GM18499 (cell line): ENCODE results near the gene XIRP1.
"Not testable (repeated sequence)": the region's sequence is repeated elsewhere in the genome, so short reads cannot be mapped to it uniquely, and the experiment has no call there.

ENCODE experiments used
- ATAC-seq: cut with Tn5 transposase; IDR thresholded peaks from one replicate; pipeline ENCODE4 v1.9.1; 2021; ENCODE audit warnings: moderate number of reproducible peaks; ENCODE audit not compliant: insufficient read depth, unreplicated experiment

XIRP1 gene, protein sequence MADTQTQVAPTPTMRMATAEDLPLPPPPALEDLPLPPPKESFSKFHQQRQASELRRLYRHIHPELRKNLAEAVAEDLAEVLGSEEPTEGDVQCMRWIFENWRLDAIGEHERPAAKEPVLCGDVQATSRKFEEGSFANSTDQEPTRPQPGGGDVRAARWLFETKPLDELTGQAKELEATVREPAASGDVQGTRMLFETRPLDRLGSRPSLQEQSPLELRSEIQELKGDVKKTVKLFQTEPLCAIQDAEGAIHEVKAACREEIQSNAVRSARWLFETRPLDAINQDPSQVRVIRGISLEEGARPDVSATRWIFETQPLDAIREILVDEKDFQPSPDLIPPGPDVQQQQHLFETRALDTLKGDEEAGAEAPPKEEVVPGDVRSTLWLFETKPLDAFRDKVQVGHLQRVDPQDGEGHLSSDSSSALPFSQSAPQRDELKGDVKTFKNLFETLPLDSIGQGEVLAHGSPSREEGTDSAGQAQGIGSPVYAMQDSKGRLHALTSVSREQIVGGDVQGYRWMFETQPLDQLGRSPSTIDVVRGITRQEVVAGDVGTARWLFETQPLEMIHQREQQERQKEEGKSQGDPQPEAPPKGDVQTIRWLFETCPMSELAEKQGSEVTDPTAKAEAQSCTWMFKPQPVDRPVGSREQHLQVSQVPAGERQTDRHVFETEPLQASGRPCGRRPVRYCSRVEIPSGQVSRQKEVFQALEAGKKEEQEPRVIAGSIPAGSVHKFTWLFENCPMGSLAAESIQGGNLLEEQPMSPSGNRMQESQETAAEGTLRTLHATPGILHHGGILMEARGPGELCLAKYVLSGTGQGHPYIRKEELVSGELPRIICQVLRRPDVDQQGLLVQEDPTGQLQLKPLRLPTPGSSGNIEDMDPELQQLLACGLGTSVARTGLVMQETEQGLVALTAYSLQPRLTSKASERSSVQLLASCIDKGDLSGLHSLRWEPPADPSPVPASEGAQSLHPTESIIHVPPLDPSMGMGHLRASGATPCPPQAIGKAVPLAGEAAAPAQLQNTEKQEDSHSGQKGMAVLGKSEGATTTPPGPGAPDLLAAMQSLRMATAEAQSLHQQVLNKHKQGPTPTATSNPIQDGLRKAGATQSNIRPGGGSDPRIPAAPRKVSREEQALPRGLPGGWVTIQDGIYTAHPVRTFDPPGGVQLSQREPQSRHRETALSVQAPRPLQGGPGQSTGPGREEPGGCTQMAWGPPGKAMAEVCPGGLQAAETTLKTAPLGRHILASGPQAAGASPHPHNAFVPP (N-terminal part only)

DNA sequence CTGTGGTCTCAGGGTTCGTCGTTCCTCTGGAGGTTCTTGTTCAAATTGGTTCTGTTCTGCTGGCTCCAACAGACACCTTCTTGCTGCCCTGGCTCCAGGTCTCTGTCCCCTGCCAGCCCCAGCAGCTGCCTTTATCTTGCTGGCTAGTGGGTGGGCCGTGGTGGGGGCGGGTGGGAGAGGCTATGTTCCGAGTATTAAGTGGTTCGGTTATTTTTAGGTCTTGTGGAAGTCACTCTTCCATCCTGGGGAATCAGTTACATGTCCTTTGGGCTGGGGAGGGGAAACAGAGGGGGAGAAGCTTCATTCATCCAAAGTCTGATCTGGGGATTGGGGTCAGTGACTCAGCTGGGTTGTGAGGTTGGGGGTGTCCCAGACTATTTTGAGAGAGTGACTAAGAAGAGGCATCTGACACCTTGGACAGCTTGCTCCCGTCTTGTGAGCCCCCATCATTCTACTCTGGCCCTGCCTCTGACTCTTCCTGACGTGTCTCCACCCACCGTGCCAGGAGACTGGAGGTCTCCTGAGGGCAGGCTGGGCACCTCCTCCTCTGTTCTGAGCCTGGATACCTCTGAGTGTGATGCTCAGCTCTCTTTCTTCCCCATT is at the start of gene XIRP1:
XIRP1 (minus strand) TSS at position 106 of the 603 bp plus-strand sequence. CDS start 3,150 bp downstream, outside the sequence.
- no peak for ATAC-seq

DNA sequence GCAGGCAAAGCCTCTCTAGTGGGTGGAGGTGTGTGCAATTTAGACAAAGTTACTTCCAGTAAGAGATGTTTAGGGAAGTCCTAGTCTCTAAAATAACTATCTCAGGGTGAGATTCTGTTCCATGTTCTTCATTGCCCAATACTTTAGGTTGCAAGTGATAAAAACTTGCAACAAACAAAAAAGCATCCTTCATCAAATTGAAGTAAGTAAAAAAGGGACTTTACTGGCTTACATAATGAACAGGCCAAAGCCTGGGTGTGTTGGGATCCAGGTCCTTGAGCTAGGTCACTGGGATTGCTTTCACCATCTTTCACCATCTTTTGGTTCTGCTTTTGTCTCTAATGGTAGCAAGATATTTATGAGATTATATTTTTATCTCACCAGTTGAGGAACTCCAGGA is 49.2 kb upstream of the XIRP1 start:
- no peak for ATAC-seq

DNA sequence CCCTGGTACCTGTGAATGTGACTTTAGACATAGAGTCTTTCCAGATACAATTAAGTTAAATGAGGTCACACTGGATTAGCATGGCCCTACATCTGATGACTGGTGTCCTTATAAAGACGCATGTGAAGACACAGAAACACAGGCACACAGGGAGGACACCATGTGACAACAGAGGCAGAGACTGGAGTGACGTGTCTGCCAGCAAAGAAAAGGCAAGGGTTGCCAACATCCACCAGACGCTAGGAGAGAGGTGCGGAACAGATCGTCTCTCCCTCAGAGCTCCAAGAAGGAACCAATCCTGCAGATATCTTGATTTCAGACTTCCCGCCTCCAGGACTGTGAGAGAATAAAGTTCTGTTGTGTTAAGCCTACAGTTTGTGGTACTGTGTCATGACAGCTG is 44.6 kb upstream of the XIRP1 start:
- ATAC-seq = no peak

DNA sequence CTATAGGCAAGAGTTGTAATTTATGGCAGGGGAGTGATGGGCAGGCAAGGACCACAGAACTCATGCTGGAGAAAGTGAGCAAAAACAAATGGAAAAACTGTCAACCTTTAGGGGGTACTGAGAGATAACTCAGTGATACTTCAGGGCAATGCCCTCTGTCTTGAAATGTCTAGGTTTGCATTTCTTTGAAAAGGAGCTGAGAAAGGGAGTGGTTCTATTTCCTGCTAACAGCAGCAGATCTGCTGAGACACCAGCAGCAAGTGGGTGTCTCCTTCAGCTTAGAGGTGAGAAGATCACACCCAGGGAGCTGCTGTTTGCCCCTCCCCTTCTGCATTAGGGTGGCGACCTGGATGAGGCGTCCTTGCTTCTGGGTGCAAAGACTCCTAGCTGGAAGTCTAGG is 42.3 kb upstream of the XIRP1 start:
- no peak for ATAC-seq

DNA sequence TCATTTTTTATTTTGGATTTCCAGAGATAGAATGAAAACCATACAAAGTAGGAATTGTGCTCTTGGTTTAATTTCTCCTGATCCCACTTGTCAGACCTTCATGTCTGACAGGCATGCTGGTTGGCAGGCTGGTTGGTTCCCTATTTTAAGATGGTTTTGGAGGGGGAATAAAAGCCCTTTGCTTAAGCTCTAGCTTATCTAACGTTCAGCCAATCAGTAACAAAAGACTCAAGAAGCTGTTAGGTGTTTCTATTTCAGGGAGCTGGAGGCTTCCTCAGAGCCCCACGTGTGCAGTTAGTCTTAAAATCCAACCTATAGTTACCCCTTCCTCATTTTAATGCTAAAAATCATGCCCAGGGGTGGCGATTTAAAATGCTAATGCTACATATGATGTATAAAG is 40.5 kb upstream of the XIRP1 start:
- no peak for ATAC-seq

DNA sequence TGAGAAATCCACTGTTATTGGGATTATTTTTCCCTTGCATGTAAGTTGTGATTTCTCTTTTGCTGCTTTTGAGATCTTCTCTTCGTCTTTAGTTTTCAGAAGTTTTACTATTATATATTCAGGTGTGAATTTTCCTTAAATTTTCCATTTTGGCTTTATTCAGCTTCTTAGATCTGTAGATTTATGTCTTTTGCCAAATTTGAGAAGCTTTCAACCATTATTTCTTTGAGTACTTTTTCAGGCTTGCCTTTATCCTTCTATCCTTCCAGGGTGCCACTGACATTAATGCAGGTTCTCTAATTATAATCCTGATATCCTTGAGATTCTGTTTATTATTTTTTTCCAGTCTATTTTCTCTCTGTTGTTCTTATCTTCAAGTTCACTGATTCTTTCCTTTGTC is 38.1 kb upstream of the XIRP1 start:
- no peak for ATAC-seq

DNA sequence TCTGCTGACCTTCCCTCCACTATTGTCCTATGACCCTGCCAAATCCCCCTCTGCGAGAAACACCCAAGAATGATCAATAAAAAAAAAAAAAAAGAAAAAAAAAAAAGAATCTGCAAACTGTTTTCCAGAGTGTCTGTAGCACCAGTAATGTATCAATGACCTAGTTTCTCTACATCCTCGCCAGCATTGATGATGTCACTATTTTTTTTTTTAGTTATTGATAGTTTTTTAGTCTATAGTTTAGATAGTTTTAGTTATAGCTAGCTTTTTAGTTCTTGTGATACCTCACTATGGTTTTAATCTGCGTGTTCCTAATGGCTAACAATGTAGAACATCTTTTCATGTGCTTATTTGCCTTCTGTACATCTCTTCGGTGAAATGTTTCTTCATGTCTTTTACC is 36.1 kb upstream of the XIRP1 start:
- ATAC-seq = no peak

DNA sequence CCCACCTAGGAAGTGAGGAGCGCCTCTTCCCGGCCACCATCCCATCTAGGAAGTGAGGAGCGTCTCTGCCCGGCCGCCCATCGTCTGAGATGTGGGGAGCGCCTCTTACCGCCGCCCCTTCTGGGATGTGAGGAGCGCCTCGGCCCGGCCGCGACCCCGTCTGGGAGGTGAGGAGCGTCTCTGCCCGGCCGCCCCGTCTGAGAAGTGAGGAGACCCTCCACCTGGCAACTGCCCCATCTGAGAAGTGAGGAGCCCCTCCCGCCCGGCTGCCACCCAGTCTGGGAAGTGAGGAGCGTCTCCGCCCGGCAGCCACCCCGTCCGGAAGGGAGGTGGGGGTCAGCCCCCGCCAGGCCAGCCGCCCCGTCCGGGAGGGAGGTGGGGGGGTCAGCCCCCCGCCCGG is 35.2 kb upstream of the XIRP1 start:
- not testable (repeated sequence) for ATAC-seq

DNA sequence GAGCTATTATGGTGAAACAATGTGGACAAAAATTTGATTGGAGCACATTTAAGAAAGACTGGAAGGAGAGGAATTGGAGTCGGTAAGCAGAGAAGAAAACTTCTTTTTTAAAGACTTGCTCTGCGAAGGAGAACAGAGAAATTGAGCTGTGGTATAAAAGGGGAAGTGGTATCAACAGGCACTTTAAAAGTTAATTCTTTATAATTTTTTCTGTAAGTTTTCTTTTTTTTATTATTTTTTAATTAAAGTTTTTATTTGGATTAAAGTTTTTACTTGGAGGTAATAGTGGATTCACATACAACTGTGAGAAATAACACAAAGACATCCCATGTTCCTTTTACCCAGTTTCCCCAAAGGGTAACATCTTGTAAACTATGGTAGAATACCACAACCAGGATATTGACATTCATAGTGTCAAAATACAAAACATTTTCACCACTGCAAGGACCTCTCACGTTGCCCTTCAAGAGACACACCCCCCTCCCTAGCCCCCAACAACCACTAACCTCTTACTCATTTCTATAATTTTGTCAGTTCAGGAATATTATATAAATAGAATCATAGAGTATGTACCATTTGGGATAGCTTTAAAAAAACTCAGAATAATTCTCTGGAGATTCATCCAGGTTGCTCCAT is 33.8 kb upstream of the XIRP1 start:
- no peak for ATAC-seq

DNA sequence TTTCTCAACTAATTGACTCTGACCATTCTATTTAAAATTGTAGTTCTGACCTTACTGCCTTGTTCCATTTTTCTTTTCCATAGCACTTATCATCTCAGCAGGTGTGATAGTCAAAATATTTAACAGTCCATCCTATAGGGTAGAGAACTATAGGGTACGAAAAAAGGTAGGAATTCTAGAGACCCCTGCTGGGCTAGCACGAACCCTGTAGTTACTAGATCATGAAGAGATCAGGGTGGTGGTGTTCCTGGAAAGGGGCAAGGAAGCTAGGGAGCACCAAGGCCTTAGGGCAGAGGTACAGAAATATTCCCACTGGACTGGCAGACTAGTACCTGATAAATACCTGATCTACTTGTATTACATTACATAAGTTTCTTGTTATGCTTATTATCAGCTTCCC is 31.9 kb upstream of the XIRP1 start:
- ATAC-seq = no peak

DNA sequence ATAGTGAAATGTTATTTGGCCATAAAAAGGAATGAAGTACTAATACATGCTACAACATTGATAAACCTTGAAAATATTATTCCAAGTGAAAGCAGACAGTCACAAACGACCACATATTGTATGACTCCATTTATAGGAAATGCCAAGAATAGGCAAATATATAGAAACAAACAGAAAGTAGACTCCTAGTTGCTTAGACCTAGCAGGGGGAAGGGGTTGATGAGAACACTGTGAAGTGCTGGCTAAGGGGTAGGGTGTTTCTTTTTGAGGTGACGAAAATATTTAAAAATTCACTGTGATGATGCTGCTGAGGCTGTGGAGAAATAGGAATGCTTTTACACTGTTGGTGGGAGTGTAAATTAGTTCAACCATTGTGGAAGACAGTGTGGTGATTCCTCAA is 30.5 kb upstream of the XIRP1 start:
- no peak for ATAC-seq

DNA sequence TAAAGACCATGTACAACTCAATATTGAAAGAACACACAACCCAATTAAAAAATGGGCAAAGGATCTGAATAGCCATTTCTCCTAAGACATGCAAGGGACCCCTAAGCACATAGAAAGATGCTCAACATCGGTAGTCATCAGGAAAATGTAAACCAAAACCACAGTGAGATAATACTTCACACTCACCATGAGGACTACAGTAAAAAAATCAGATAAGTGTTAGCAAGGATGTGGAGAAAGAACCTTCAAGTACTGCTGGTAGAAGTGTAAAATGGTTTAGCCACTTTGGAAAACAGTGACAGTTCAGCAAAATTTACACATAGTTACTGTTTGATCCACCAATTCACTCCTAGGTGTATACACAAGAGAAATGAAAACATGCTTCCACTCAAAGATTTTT is 30.1 kb upstream of the XIRP1 start:
- ATAC-seq = no peak

DNA sequence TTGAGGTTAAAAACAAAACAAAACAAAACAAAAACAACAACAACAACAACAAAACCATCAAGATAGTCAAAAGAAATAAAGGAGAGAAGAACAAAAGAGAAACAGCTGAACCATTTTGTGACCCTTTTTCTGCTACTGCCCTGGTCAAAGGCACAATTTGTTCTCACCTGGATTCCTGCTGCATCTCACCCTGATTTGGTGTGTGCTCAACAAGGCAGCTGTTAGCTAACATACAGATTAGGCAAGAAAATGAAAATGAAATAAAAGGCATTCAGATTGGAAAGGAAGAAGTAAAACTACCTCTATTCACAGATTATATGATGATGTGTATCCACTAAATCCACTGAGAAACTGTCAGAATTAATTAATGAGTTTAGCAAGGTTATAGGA is 28.7 kb upstream of the XIRP1 start:
- ATAC-seq = no peak

DNA sequence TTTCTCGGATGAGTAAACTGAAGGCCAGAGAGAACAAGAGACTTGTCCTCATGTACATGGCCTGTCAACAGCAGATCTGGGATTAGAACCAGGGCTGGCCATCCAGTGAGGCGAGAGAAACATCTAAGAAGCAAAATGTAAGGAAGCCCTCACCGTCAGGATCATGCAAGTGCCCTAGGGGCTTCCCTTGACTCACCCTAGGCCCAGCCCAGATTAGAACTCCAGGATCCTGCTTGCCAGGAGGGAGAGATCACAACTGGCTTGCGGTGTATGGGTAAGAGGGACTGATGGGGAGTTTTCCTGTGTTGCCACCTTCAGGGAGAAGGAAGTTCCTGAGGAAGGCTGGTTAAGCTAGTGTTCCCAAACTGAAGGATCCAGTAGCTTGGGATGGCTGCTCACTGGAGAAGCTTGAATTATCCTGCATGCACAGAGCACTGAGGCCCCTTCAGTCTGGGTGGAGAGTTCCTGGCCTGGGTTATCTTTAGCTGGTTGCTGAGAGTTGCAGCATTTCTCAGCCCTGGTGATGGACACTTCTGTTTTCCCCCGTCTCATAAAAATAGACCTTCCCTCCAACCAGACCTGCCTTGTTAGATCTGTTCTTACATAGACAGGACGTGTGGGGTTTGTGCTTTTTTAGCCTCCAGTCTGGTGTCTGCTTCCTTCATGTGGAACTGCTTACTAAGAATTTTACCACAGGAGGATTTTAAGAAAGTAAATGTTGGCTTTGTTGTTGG is 28.2 kb upstream of the XIRP1 start:
- ATAC-seq = no peak

DNA sequence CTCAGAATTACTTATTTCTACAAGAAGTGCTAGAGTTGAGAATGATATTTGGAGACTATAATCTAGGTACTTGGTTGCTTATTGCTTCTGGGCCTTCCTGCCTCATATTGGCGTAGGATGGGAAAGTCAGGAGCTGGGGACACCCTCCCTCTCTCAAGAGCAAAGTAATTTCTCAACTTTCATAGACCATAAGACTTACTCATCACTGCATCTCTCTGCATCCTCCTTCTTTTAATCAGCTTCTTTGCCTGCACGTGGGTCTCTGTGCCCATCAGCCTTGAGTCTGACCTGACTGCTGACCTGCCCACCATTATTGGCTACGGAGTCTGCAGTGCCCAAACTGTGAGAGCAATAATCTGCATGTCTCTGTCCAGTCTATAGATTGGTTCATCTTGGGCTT is 27.3 kb upstream of the XIRP1 start:
- no peak for ATAC-seq

DNA sequence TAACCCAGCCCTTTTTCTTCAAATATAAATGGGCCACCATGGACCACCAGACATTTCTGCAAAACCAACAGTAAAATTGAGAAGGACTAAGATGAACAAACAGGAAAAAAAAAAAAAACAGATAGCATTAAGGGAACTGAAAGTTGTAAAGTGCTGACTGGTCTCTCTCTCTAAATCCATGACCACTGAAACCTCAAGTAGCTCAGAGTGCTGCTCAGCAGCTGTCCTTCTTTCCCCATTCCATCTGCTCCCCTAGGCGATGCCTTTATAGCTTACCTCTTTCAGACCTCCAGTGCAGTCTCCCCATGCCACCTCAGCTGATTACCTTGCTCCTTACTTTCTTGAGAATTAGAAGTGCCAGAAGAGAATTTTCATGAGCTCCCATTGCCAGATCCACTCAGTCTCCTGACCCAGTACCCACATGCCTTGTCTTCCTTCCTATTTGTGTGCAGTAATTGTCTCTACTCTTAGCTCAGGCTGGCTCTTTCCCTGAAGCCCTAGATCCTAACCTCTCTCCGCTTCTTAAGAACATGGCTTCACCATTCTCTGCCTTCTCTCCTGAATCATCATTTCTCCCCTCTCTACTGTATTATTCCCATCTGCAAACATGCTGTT is 23.9 kb upstream of the XIRP1 start:
- ATAC-seq = peak; percentile 92

DNA sequence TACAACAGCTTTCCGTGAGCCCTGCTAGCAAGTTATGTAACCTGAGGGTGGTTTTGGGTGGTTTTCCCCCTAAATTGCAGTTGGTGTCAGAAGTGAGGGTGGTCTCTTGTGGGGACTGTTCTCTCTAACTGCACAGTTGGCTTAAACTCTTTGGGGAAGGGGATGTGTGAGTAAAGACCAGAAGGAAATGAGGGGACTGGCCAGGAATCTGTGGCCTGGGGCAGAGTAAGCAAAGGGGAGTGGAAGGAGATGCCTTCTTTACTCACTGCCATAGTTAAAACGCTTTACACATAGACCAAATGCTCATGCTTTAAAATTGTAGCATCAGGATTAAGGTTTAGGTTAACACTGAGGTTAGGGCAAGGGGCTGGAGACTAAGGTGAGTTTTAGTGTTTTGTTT is 21.2 kb upstream of the XIRP1 start:
- ATAC-seq = no peak

DNA sequence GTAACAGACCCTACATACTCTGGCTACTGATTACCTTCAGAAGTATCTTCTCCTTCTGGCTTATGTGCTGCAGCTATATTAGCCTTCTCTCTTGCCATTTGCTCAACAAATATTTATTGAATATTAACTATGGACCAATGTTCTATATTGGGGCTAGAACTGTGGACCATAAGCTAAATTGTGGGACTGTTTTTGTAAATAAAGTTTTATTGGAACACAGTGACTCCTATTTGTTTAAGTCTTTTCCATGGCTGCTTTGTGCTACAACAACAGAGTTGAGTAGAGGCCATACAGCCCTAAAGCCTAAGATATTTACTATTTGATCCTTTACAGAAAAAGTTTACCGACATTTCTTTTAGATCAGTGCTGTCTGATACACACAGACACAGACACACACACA is 20.3 kb upstream of the XIRP1 start:
- no peak for ATAC-seq
